Measurements from ENCODE around the gene GPR183. TPM values are rescaled to one million over a fixed set of nuclear protein-coding genes. Genes with fewer than 3 reads are reported as not detected.

The GPR183 gene
- total and polyA plus RNA-seq, 2 donors (not counting 1 experiment from before 2014, with no cell fraction given), result 0.27 TPM; not detected in 1

- H3K9ac ChIP-seq (ENCODE audit: insufficient read depth, low read length), result no peak overlapping the region
- no peak overlapping the region for H3K4me3 ChIP-seq (replicated peaks in 1 of 4; ENCODE audit: control extremely low read depth in 1 of 4, insufficient read depth in 1 of 4, low read depth in 3 of 4, low read length in 4 of 4)
- H3K9me3 ChIP-seq (ENCODE audit: control insufficient read depth, insufficient read depth, low read depth, low read length), result no peaks in the 10 kb centered on the region
- no peak for DNase-seq (ENCODE audit: low read depth in 2 of 2)
- H2AFZ ChIP-seq (ENCODE audit: low read length), result no peak overlapping the region
- no peaks in the 10 kb centered on the region for H4K20me1 ChIP-seq (ENCODE audit: control insufficient read depth, extremely low read depth, insufficient read depth, low read length)
- no peaks in the 10 kb centered on the region for H3K36me3 ChIP-seq (ENCODE audit: control insufficient read depth, insufficient read depth, low read length)
- no peaks in the 10 kb centered on the region for H3K27me3 ChIP-seq (ENCODE audit: control insufficient read depth, insufficient read depth, low read length)
- no peaks in the 10 kb centered on the region for H3K79me2 ChIP-seq (ENCODE audit: control insufficient read depth, insufficient read depth, low read length)
- peaks cover 2% of the 10 kb centered on the region for H3K4me1 ChIP-seq (ENCODE audit: control insufficient read depth, extremely low read depth, insufficient read depth, low read length)
- no peak overlapping the region for H3K27ac ChIP-seq (ENCODE audit: insufficient read depth, low read length)
- TF ChIP-seq EZH2 (IDR thresholded peaks at IDR 0.05; ENCODE audit: low read length, missing control alignments), result no peak
- no peak for TF ChIP-seq CTCF (conservative IDR thresholded peaks at IDR 0.05 in 1 of 2, IDR thresholded peaks at IDR 0.05 in 1 of 2; ENCODE audit: low read depth in 1 of 2, low read length in 2 of 2)
- no peak overlapping the region for H3K4me2 ChIP-seq (ENCODE audit: extremely low read depth, insufficient read depth, low read length)
These were observed 28.4 kb upstream of the GPR183 start for GRCh38 chr13:99335603-99336002.

- no peak overlapping the region for H2AFZ ChIP-seq (ENCODE audit: low read length)
These were observed 27.9 kb upstream of the GPR183 start for GRCh38 chr13:99335087-99335486.

DNA sequence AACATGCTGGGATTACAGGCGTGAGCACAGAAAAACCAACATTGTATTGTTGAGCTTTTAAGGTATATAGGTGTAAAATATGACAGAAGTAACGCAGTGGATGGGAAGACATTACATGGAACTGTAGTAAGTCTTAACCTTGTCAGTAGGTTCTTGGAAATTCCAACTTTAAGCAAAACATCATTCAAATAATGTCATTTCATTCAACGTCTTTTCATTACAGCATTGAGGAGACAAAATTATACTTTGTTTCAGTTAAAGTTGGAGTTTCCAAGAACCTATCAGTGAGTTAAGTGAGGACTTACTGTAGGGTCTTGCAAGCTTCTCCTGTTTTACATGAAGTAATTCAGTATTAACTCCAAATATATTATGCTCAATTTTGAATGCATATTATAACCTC, 27.0 kb upstream of the GPR183 start:
- no peak for DNase-seq (ENCODE audit: low read depth in 2 of 2)
- no peak overlapping the region for H2AFZ ChIP-seq (ENCODE audit: low read length)
- no peak overlapping the region for H3K27ac ChIP-seq (ENCODE audit: insufficient read depth, low read length)
- no peak overlapping the region for H3K4me2 ChIP-seq (ENCODE audit: extremely low read depth, insufficient read depth, low read length)
- H3K4me3 ChIP-seq (replicated peaks in 1 of 4; ENCODE audit: control extremely low read depth in 1 of 4, insufficient read depth in 1 of 4, low read depth in 3 of 4, low read length in 4 of 4), result no peak overlapping the region
- no peaks in the 10 kb centered on the region for H3K79me2 ChIP-seq (ENCODE audit: control insufficient read depth, insufficient read depth, low read length)
- H3K4me1 ChIP-seq (ENCODE audit: control insufficient read depth, extremely low read depth, insufficient read depth, low read length), result peaks cover 2% of the 10 kb centered on the region
- H3K36me3 ChIP-seq (ENCODE audit: control insufficient read depth, insufficient read depth, low read length), result no peaks in the 10 kb centered on the region
- H3K9me3 ChIP-seq (ENCODE audit: control insufficient read depth, insufficient read depth, low read depth, low read length), result no peaks in the 10 kb centered on the region
- H4K20me1 ChIP-seq (ENCODE audit: control insufficient read depth, extremely low read depth, insufficient read depth, low read length), result no peaks in the 10 kb centered on the region
- no peak overlapping the region for H3K9ac ChIP-seq (ENCODE audit: insufficient read depth, low read length)
- H3K27me3 ChIP-seq (ENCODE audit: control insufficient read depth, insufficient read depth, low read length), result no peaks in the 10 kb centered on the region
- TF ChIP-seq EZH2 (IDR thresholded peaks at IDR 0.05; ENCODE audit: low read length, missing control alignments), result no peak
- TF ChIP-seq CTCF (conservative IDR thresholded peaks at IDR 0.05 in 1 of 2, IDR thresholded peaks at IDR 0.05 in 1 of 2; ENCODE audit: low read depth in 1 of 2, low read length in 2 of 2), result no peak

More at GRCh38 chr13:99335087-99335486, 27.9 kb upstream of the GPR183 start:
- H3K36me3 ChIP-seq (ENCODE audit: control insufficient read depth, insufficient read depth, low read length), result no peaks in the 10 kb centered on the region
- H3K4me1 ChIP-seq (ENCODE audit: control insufficient read depth, extremely low read depth, insufficient read depth, low read length), result peaks cover 2% of the 10 kb centered on the region
- TF ChIP-seq EZH2 (IDR thresholded peaks at IDR 0.05; ENCODE audit: low read length, missing control alignments), result no peak
- TF ChIP-seq CTCF (conservative IDR thresholded peaks at IDR 0.05 in 1 of 2, IDR thresholded peaks at IDR 0.05 in 1 of 2; ENCODE audit: low read depth in 1 of 2, low read length in 2 of 2), result no peak
- no peak overlapping the region for H3K9ac ChIP-seq (ENCODE audit: insufficient read depth, low read length)
- H3K79me2 ChIP-seq (ENCODE audit: control insufficient read depth, insufficient read depth, low read length), result no peaks in the 10 kb centered on the region
- no peaks in the 10 kb centered on the region for H4K20me1 ChIP-seq (ENCODE audit: control insufficient read depth, extremely low read depth, insufficient read depth, low read length)
- H3K9me3 ChIP-seq (ENCODE audit: control insufficient read depth, insufficient read depth, low read depth, low read length), result no peaks in the 10 kb centered on the region
- no peak overlapping the region for H3K4me3 ChIP-seq (replicated peaks in 1 of 4; ENCODE audit: control extremely low read depth in 1 of 4, insufficient read depth in 1 of 4, low read depth in 3 of 4, low read length in 4 of 4)
- no peak for DNase-seq (ENCODE audit: low read depth in 2 of 2)
- H3K27ac ChIP-seq (ENCODE audit: insufficient read depth, low read length), result no peak overlapping the region
- H3K4me2 ChIP-seq (ENCODE audit: extremely low read depth, insufficient read depth, low read length), result no peak overlapping the region
- no peaks in the 10 kb centered on the region for H3K27me3 ChIP-seq (ENCODE audit: control insufficient read depth, insufficient read depth, low read length)
